Stimulated activated CD8-positive, alpha-beta memory T cell treated with anti-CD3 and anti-CD28 coated beads, Interleukin-2, amount 100 ng/mL, for 48 hours (primary cell): Measurements from ENCODE around the gene ANP32E.

ENCODE experiments used
- DNase-seq, 2 donors: peaks; one replicate each; pipeline ENCODE4 v3.0.0-alpha.2; 2020; ENCODE audit warnings: low read depth in 2 of 2

The ANP32E gene

DNA sequence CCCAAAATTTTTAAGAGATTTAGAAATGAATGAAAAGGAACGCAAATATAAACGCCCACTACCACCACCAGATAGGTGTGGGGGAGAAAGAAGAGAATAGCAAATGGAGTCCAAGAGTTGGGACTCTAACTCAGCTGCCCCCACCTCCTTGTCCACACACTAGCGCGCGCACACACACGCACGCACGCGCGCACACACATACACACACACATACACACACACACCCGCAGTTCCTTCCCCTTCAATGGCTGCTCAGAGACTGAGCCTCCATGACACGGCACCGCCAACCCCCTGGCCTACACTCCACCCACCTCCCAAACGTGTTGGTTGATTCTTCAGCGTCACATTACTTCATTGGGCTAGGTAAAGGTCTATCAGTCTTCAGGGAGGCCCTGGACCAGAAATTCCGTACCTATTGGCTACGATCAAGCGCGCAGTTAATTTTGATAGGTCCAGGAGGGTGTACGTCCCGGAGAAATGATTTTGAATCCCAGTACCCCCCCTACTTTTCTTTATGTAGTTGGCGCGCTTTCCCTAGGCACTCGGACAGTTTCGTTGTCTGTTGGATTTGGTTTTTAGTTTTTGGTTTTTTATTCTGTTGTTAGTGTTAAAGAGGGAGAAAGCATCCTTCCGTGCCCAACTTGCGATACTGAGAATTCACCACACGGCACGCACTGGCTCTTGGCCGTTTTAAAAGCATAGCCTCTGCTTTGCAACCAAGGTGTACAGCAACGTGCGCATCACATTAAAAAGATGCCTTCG, at the start of gene ANP32E:
Gene ANP32E, minus strand, starts transcription at position 261 of the 762 bp plus-strand sequence. CDS start 326 bp downstream, outside the sequence.
- DNase-seq: peak; percentile 80 to 85

DNA sequence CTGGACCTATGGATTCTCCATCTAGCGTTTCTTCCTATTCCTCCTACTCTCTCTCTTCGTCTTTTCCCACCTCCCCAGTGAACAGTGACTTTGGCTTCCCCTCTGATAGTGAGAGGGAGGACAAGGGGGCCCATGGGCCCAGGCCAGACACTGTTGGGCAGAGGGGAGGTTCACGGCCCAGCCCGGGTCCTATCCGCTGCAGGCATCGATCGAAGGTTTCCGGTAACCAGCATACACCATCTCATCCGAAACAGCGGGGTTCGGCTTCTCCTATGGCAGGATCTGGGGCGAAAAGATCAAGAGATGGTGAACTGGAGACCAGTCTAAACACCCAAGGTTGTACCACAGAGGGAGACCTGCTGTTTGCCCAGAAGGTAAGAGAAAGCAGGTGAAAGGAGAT, 47.3 kb upstream of the ANP32E start:
- no peak for DNase-seq

DNA sequence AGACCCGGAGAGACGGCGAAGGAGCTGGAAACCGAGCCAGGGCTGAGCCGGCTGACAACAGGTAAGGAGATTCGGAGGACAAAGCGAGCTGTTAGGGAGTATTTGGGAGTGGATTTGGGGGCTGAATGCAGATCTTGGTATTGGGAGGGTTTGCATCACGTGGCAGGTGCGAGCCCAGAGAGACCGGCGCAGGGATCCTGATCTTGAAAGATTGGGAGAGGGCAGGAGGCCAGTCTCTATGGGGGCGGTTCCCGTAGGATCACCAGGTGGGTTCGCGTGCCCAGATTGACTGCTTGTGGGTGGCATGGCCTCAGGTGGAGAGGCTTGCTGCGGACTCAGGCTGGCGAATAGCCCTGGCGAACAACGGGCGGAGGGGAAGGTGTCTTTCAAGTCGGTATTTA, 46.6 kb upstream of the ANP32E start:
- DNase-seq: no peak

DNA sequence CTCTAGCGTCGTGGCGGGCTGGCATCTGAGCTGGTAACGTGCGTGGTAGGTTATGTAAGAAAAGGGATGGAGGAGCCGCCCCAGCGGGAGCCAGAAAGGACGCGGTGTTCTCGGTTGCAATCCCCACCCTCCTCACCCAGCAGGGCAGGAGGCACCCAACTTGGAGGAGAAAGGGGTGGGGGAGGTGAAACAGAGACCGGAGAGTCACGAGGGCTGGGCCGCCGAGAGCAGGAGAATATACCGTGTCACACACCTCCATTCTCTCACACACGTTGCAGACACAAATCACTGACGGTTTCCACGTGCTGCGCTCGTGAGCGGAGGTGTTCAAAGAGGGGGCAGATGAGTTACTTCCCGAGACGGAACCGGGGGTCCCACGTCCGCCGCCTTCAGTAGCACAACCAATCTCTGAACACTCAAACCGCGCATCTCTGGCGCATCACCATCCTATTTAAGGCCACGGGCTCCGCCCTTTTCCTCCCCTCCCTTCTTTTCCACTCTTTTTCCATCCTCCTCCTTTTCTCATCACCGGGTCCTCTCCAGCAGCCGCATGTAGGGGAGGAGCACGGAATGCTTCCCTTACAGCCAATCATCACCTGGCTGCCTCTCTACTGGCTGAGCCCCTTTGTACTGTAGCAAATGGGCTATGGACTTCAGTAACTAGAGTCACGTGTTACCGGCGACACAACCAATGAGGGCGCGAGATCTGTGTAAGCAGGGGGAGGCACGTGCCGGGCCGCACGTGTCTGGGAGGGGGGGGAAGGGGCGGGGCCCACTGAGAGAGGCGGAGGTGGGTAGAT, 46.0 kb upstream of the ANP32E start, which contains the start of gene CIART:
Gene CIART, plus strand, starts transcription at position 797 of the 800 bp plus-strand sequence. CDS start 714 bp downstream, outside the sequence.
- peak; percentile 30 to 55 for DNase-seq

DNA sequence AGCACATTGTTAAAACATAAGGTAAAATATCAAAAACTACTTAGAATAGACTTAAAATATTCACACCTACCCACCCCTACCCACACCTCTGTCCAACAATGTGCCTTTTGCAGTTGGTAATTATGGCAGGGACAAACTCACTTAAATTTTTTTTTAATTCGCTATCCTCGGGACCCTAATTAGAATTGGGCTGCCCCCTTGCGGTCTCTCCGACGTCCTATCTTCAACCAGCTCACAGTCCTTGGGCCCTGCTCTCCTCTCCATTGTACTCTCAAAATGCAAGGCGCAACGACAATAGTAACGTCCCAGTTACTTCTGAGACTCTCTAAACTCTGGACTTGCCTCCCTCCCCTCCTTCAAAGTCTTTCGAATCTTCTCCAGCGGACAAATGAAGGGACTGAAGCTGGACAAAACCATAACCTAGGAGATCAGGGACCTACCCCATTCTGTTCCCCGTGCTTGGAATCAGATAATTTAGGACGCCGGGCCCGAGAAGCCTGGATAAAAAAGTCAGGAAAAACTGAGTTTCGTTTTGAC, 45.4 kb upstream of the ANP32E start:
- DNase-seq: peak; percentile 20 to 35

DNA sequence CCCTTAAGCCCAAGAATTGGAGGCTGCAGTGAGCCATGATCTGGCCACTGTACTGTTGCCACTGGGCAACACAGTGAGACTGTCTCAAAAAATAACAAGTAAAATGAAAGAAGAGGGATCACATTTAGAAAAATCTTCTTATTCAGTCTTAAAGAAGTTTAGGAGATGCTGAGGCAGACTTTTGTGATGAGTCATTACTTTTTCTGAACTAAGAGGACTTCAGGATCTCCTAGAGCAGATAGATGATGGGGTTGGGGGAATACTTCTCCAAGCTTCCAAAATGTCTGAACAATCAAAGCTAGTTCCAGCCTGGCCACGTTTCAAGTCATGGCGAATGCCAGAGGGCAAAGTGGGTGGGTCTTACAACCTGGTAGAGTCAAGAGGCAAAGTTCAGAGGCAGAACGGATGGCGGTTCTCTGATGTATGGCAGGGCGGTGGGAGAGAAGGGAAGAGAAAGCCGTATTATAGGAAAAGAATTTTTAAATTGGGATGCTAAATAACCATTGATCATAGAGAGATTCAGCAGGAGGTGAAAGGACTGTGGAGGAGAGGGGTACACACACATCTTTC, 44.3 kb upstream of the ANP32E start:
- no peak for DNase-seq

DNA sequence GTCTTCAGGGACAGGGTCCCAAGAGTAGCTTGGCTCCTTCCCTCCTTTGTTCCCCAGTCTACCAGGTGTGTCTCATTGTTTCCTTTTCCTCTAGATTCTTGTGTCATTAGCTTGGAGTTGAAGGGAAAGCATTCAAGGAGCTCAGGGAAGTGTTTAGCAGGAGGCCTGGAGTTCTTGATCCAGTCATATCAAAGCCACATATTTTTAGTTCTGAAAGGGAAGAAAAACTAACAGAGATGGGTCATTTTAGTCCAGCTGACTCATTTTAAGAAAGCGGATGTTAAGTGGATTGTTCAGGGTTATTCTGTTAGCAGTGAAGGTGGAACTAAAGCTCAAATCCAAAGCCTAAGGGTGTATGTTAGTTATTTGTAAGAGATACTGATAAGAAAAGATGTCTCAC, 37.4 kb upstream of the ANP32E start:
- DNase-seq: no peak

DNA sequence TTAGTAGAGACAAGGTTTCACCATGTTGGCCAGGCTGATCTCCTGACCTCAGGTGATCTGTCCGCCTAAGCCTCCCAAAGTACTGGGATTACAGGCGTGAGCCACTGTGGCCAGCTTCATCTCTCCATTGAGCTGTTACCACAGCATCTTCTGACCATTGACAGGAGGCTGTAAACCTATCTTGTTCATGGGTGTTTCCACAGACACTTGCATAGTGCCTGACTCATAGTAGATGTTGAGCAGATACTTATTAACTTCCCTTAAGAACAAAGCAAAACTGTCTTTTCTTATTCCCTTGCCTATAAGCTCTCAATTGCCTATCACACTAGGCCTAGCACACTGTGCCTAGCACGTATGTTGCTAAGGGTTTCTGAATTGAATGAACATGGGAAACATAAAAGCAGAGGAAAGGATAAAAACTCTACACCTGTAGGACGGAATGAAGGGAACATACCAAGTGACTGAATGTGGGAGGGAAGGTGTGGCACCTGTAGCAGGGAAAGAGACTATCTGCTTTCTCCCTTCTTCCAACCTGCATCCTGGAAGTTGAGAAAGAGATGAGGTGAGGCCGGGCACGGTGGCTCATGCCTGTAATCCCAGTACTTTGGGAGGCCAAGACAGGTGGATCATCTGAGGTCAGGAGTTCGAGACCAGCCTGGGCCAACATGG, 35.5 kb upstream of the ANP32E start:
- no peak for DNase-seq

DNA sequence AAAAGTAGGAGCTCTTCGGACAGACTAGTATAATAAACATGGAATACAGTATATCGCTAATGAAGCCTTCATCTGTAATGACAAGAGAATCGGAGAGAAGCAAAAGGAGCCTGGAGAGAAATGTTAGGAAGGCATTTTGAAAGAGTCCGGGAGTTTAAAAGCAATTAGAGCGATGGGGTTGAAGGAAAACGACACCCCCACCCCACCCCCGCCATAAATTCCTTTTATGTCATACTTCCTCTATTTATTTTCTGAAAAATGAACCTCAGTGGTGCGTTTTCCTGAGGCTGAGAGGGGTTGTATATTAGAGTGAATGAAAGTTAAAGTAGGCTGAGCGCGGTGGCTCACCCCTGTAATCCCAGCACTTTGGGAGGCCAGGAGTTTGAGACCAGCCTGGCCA, 33.5 kb upstream of the ANP32E start:
- DNase-seq: no peak

DNA sequence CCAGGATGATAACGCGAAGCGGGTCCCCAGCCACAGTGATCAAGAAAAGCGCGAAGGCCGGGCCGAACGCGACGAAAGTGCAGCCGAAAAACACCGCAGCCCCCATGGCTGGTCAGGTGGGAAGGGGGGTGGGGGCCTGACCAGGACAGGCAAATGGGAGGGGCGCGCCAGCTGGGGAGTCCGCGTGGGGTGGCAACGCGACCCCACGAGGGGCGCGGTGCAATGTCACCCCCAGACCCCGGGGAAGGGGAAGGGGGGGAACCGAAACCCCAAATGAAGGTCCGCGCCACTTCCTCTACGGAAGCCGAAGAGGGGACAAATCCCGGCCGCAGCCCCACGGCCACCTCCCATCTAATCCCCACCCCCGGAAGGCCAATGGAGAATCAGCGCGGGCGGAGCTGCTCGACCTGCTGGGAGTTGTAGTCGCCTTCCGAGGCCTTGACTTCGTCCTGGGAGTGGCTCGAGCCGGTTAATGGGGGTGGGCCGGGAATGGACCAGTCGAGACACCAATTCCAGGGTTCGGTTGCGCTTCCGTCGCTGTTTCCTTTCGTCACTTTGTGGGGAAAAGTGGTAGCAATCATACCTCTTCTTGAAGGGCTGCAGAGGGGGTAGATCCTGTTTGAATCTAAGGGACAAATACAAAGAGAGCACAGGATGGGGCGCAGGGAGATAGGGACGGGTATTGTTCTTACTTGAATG, 32.9 kb upstream of the ANP32E start, which contains the start of gene APH1A:
Gene APH1A, minus strand, starts transcription at position 312 of the 699 bp plus-strand sequence. Its CDS starts 206 bp downstream, at position 106.
- peak; percentile 90 to 91 for DNase-seq

DNA sequence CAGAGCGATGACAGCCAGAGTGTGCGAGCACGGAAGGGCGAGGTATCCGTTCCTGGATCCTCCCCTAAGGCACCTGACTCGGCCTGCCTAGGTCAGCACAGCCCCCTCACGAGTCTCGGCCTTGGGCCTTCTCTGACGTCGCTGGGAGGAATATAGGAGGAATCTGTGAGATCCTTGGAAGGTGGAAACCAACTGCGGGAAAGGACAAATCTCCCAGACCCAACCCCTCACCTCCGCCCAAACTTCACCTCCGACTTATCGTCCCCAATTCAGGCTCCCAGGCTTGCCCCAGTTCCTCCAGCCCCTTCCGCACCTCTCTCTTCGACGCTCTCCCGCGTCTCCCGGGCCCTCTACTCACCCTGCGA, 32.4 kb upstream of the ANP32E start:
- peak in 1 of 2 donors; percentile 12 for DNase-seq

DNA sequence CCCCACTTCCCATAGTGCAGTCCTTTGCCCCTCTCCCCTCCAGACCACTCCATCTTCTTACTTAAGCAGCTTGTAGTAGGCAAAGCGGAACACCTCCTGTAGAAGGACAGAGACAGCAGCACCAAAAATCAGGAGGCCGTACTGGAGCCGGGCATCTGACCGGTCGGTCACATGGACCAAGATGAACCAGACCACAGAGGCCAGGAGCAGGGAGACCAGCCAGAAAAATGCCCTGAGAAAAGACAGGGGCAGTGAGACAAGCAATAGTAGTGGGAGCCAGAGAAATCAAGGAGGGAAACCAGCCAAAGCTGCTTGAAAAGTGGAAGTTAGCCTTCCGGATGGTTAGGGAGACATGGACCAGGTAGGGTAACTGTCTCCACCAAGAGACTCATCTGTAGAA, 32.0 kb upstream of the ANP32E start:
- DNase-seq: no peak

DNA sequence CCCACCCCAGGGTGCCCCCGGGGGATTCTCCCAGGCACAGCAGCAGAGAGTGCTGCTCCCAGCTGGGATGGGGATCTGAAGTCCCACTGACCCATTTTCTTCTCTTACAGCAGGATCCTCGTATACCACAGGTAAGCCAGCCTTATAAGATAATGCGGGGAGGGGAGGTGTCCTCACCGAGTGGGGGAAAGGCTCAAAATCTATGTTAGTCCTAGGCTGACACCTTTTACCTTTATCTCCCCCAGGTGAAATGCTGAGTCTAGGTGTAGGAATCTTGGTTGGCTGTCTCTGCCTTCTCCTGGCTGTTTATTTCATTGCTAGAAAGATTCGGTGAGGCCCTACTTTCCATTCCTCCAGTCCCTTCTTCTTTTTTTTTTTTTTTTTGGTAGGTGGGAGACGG, 27.6 kb upstream of the ANP32E start:
- no peak for DNase-seq

DNA sequence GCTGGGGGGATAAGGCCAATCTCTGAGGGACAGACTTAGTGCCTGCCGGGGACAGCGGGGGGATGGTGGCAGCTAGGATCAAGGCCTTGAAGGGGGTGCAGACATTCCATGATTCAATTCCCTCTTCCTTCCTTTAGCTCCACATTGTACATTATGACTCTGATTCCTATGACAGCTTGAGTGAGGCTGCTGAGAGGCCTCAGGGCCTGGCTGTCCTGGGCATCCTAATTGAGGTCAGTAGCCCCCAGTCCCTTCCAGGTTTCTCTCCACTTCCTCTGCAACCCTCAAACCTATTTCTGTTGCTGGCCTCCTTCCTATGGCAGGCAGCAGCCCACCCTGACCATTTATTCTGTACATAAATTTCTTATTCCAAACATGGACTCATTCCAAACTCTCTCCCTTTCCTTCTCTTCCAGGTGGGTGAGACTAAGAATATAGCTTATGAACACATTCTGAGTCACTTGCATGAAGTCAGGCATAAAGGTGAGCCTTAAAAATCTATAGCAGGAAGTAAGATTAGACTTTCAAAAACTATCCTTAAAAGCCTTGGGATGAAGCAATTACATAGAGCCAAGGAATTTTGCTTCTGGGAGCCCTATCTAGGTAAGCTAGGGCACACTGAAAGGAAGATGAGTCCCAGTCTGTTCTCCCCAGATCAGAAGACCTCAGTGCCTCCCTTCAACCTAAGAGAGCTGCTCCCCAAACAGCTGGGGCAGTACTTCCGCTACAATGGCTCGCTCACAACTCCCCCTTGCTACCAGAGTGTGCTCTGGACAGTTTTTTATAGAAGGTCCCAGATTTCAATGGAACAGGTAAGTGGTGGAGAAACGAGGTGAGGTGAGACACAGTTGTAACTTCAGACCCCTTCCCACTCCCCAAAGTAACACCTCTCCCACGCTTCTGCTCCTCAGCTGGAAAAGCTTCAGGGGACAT, 26.7 kb upstream of the ANP32E start:
- no peak for DNase-seq

DNA sequence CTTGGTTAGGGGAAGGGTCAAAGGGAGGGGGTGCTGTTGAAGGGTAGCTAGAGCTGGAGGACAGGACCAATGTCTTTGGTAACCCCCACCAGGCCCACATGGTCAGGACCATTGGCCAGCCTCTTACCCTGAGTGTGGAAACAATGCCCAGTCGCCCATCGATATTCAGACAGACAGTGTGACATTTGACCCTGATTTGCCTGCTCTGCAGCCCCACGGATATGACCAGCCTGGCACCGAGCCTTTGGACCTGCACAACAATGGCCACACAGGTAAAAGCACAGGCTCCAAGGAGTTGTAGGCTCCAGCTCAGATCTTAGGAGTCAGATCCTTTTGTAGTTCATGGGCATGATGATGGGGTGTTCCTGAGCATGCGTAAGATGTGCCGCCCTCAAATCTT, 25.5 kb upstream of the ANP32E start:
- no peak for DNase-seq

DNA sequence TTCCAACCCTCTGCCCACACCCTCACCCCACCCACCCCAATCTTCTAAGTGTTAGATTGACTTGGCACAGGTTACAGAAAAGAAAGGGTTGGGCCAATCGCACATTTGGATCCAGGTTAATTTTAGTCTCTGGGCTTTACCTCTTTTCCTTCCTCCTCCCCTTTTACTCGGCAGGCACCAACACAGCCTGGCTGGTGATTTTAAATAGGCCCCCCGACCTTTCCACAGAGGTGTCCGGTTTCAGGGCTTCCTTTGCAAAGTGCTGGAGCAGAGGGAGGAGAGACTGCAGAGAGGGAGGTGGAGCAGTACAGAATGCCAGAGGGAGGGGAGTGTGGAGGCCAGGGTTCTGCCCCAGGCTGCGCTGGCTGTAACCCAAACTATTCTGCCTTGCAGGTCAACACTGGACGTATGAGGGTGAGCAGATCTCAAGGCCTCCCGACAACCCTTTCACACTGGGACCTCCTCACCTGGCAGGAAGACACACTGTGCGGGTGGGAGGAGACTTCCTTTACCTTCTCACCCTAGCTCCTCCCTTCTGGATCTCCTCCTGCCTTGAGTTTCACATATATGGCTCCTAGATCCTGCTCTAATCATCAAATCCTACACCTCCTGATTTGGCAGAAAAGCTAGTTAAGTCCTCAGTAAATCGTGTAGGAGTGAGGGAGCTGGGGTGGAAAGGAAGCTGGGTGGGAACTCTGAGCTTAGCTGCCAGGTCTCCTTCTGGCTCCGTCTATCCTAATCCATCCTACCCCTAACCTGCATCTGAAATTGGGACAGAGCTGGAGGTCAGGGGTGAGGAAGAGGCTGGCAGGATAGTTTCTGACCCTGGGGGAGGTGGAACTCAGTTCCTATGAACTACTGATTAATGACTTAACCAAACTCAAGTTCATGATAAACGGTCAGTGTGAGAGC, 24.1 kb upstream of the ANP32E start:
- no peak for DNase-seq

DNA sequence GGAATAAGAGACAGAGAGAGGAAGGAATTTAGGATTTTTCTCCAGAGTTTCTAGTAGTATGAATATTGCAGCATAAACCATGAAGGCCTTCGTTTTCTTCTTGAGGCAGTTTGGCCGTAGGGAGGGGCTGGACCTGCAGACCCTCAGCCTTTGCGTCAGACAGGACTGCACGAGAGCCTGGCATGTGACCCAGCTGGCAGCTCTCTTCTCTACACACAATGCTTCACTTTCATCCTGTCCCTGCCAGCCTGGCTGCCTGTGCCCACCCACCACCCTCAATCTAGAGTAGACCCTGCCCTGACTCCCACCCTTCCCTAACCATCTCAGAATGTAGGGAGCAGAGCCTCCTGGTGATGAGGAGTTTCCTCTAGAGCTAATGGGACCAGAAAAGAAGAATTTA, 23.3 kb upstream of the ANP32E start:
- DNase-seq: no peak

DNA sequence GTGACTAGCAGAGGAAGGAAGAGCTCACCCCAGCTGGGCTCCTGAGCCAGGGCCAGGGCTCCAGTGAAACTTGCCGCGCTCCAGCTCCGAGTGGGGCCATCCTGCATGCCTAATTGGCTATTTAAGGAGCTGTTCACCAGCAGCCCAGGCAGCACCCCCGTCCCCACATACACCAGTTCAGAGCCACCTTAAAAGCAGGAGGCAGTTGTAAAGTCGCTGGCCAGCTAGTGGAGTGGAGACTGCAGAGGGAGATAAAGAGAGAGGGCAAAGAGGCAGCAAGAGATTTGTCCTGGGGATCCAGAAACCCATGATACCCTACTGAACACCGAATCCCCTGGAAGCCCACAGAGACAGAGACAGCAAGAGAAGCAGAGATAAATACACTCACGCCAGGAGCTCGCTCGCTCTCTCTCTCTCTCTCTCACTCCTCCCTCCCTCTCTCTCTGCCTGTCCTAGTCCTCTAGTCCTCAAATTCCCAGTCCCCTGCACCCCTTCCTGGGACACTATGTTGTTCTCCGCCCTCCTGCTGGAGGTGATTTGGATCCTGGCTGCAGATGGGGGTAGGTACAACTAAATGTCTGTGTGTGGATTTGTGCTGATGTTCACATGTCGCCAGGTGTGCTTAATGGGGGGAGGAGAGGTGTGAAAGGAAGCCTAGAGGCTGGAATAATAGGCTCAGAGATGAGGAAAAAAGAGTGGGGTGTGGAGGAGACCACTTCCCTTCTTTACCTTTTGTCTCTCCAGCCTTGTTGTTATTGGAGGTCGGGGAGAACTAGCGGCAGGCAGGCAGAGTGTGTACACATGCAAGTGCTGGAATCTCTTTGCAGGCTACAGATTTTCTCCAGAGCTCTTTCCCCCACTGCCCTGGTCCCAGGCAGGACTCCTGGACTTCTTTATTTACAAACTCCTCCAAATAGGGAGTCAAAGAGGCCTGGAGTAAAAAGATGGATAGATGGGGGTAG, 22.0 kb upstream of the ANP32E start, which contains the start of gene CA14:
Gene CA14, plus strand, starts transcription at position 151 of the 962 bp plus-strand sequence. Its CDS starts 355 bp downstream, at position 506.
- no peak for DNase-seq
